HG03378 (cell line): ENCODE measurements around the gene LAMP1.
"Not testable (repeated sequence)": the region's sequence is repeated elsewhere in the genome, so short reads cannot be mapped to it uniquely, and the experiment has no call there.

Source experiments
- ATAC-seq: cut with Tn5 transposase; IDR thresholded peaks from one replicate; pipeline ENCODE4 v1.9.1; 2021; ENCODE audit warnings: mild to moderate bottlenecking, moderate library complexity; ENCODE audit not compliant: unreplicated experiment

The LAMP1 gene

DNA sequence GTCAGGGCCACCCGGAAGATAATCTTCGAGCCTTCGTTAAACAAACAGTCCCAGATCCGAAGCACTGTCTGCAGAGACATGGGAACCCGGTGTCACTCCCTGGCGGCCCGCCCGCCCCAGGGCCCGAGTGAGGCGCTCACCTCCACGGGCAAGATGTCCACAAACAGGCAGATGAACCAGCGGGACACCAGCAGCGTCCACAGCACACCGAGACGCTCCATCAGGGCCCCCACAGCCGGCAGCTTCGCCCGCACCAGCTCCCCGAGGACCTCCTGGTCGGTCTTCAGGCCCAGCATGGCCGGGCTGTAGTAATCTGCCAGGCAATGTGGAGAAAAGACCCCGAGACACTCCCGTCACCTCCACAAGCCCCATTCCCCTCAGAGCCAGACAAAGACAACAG lies 28.7 kb downstream of the LAMP1 start:
- no peak for ATAC-seq

DNA sequence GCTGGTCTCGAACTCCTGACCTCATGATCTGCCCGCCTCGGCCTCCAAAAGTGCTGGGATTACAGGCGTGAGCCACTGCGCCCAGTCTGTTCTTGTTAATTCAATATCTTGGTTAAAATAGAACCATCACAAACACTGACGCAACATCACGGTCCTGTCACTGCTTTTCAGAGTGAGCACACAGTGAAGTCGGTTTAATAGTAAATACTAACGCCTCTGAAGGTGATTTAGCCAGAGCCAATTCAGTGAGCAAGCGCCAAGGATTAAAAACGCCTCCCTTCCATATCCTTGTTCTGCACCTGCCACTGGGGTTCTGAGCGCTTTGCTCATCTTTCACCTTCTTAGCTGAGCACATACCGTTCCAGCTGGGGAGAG lies 30.3 kb downstream of the LAMP1 start:
- no peak for ATAC-seq

DNA sequence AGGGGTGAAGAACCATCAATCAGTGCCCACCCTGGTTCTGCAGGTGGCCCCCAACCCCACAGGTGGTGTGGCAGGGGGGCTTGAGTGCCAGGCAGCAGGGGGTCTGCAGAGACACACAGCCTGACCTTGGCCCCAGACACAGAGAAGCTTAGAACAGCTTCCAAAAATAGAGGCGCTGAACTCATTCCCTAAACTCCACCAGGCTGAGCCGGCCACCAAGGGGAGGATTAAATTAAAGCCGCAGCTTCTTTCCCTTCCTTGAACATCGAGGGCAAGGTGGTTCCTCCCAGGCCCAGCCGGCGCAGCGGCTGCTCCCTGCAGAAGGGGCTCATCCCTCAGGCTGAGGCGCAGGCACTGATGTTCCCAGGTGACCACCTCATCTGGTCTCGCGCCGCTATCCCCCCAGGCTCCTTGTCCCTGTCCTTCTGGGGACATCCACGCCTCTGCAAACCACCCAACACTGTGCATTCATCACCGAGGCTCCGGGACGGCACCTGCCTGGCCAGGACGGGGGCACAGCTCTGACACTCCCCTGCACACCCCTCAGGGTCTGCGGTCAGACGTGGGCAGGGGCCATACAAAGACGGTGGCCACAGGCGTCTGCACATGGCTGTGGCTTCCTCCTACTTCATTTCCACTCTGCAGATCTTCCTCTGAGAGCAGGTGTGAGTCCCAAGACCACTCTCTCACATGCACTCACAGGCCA lies 30.9 kb downstream of the LAMP1 start:
- ATAC-seq = no peak

DNA sequence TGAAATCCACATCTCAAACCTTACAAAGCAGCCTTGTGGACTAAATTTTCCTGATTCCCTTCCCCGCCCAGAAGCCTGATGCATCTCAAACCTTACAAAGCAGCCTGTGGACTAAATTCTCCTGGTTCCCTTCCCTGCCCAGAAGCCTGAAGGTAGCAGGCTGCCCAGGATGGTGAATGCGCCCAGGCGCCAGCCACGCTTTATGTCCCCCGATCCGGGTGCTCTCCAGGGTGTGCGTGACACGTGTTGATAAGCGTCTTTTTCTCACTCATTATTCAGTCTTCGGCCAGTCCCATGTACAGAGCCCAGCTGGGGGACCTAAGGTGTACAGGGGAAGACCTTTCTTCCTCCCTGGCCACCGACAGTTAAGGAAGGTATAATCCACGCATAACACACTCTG lies 31.8 kb downstream of the LAMP1 start:
- ATAC-seq = no peak

DNA sequence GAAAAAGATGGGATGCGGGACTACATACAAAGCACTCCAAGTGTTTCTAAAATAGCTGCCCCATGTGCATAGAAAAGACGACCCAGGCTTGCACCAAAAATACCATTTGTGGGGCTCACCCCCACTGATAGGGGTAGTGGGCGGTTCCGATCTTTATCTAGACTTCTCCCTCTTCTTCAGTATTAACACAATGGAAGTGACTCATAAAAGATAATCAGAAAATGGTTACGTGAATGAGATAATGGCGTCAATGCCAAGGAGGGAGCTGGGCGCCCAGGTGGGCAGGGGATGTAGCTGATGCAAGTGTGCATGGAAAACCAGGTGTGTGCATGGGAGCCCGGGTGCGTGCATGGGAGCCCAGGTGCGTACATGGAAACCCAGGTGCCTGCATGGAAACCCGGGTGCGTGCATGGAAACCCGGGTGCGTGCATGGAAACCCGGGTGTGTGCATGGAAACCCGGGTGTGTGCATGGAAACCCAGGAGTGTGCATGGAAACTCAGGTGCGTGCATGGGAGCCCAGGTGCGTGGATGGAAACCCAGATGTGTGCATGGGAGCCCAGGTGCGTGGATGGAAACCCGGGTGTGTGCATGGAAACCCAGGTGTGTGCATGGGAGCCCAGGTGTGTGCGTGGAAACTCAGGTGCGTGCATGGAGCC lies 32.7 kb downstream of the LAMP1 start:
- ATAC-seq = no peak

DNA sequence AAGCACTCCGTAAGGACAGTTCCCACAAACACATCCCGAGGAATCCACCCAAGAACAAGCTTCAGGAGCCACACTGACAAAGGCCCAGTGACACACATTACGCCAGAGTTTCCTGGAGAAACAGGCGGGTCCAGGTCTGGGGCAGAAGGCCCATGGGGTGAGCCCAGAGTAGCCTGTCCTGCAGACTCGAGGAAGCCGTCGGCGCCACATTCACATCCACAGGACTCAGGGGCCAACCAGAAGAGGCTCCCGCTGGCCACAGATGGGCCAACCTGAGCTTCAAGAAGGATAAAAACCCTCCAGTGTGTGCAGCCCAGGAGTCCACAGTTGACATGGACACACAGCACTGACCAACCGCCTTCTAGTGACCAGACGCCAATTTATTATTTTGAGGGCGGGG lies 35.6 kb downstream of the LAMP1 start:
- ATAC-seq = no peak

DNA sequence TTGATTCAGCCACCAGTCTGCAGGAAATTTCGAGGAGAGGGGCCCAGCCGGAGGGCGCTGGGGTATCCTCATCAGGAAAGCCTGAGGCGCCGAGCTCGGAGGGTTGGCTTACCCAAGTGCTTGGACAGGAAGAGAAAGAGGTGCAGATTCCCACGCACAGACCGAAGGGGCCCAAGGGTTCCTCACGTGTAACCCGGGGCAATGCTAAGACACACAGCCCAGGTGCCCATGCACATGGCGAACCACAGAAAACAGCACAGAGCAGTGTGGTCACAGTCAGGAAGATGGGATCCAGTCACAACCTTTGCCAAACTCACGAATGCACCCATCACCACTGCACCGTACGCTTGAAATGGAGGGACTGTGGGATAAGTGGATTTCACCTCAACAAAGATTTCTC lies 36.0 kb downstream of the LAMP1 start:
- ATAC-seq = no peak

DNA sequence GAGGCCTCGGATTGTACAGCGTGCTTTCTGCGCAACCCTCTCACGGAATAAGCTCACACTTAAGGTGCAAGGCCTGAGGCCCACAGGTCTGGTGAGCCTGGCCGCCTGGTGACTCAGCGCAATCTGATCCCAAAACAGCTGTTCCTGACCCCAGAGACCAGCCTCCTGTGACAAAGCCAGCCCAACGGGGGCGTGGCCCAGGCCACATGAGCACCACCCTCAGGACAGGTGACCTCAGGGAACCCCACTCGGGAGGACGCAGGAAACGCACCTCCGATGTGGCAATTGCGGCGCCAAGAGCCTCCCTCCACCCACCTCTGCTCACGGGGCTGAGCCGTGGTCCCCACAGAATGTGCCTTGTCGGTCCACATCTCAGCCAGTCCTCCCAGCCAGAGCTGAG lies 40.5 kb downstream of the LAMP1 start:
- no peak for ATAC-seq

DNA sequence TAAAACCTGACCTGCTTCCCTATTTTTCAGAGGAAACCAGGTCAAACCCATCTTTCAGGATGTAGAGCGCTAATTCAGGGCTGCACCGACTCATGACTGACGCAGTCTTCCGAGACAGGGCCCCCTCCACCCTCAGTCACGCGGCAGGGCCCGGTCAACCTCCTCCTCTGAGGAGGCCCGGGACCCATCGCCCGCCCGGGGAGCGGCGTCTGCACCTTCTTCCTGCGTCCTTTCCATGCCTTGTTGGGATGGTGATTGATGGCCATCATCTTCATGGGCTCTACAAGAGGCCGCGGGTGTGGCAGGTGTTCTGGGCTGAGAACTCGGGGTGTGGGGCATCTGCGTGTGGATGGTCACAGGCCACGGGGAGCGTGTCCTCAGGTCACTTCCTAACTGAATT lies 40.9 kb downstream of the LAMP1 start:
- ATAC-seq = no peak

DNA sequence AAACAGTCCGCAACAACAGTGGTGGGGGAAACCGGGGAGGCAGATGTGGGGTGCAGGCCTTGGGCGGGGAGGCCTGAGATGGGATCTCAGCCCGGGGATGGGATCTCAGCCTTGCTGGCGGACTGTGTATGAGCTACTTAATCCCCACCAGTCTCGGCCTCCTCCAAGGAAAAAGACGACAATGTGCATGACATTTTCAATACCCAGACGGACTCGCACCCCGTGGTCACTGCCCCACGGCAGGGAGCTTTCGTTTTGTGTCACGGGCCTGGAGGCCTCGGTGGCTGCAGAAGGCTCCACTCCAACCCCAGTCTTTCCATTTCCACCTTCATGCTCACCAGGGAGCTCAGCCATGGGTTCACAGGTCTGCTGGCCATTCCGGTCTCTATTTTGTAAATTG lies 41.4 kb downstream of the LAMP1 start:
- ATAC-seq = no peak

DNA sequence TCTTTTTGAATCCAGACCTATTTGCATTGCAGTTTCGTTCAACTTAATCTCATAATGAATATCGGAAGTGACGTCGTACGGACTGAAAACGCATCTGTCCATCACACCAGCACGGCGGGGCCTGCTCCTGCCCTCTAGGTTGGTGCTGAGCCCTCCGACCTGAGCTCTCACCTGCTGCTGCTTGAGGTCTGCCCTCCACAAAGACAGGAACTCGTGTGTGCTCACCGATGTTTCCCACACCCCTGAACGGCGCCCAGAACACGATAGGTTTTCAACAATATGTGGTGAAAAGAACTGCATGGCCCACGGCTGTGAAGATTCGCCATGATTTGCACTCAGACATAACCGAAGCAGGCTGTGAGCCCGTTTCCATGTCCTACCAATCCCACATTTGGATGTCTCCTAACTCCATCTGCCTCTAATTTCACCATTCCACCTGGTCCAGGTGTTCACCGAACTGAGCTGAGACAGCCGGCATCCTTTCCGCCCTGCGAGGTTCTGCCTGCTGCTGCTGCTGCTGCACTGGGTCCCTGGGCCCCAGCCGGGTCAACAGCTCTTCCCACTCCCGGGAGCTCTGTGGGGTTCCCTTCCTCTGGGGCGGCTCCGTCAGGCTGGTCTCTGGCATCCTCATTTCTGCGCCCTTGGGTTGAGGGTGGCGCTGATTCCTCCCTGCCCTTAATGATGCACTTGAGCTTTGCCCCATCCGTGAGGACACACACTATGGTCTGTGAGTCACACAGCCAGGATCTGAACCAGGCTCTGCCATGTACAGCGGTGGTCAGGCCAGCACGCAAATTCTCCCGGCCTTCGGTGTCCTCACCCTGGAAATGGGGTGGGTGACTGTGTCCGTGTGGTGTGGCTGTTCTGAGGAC lies 46.0 kb downstream of the LAMP1 start:
- no peak for ATAC-seq

DNA sequence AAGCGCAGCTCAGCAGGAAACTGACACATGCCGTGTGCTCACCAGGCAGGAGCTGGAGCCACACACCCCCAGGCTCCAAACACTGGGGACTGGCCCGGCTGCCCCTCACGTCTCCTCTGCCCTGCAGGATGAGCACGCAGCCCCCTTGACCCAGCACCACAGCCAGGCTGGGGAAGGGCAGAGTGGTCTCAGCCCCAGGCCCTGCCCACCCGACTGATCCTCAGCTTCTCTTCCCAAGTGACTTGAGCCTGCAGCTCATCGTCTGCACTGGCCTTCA lies 46.6 kb downstream of the LAMP1 start:
- ATAC-seq = no peak

DNA sequence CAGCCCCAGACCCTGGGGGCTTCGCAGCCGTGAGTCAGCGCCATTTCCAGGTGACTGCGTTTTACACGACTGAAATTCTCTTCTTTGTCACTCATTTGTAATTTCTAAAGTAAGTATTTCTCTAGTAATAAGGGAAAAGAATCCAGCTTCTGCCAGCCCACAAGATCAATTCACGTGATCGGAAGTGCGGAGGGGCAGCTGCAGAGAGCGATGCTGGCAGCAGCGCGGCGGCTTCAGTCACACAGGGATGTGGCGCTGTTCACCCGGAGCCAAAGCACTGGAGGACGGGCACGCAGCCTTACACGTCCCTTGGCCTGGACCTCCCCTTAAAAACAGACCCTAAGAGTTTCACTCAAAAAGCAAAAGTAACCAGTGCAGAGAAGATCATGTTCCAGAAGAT lies 48.4 kb downstream of the LAMP1 start:
- ATAC-seq = no peak

DNA sequence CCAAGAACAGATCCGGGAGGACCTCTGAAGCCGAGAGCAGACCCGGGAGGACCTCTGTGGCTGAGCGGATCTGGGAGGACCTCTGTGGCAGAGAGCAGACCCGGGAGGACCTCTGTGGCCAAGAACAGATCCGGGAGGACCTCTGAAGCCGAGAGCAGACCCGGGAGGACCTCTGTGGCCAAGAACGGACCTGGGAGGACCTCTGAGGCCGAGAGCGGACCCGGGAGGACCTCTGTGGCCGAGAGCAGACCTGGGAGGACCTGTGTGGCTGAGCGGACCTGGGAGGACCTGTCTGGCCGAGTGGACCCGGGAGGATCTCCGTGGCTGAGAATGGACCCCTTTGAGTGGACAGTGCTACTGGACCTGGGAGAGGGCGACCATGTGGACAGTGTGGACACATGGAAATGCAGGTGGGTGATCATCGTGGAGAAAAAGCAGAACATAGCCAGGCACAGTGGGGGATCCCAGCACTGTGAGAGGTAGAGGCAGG lies 50.7 kb downstream of the LAMP1 start:
- ATAC-seq = not testable (repeated sequence)

DNA sequence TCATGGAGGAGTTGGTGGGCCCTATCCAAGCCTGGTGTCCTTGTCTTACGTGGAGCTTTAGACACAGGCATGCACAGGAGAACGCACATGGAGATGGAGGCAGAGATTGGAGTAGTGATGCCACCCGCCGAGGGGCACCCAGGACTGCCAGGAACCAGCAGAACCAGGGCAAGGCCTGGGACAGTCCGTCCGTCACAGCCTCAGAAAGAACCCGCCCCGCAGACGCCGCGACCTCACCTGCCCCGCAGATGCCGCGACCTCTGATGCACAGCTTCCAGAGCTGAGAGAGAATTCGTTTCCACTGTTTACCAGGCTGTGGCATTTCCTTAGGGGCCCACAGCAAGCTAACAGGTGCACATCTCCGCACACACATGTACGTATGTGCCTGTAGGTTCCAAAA lies 51.6 kb downstream of the LAMP1 start:
- no peak for ATAC-seq

DNA sequence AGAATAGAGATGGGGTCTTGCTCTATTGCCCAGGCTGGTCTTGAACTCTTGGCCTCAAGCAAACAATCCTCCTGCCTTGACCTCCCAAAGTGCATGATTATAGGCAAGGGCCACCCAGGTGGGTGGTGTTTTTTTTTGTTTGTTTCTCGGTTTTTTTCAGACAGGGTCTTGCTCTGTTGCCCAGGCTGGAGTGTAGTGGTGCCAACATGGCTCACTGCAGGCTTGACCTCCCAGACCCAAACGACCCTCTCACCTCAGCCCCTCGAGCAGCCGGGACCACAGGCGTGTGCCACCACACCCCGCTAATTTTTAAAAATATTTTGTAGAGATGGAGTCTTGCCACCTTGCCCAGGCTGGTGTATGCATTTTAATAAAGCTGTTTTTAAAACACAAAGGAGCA lies 52.0 kb downstream of the LAMP1 start:
- ATAC-seq = no peak

DNA sequence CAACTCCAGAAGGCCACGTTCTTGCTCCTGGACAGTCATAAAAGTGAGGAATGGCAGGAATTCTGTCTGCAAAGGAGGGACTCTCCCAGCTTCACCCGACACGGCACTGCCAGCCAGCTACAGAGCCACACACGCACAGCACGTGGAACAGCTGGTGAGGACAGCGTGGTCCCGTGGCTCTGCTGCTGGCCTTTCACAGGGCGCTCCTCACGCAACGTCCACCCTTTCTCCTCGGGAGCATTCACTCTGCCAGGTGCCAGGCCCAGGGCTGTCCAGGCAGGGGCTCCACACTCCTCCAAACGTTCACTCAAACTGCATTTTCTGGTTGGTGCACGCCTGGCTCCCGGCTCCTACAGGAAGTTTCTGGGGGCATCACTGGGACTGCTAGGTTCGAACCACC lies 52.5 kb downstream of the LAMP1 start:
- ATAC-seq = no peak

DNA sequence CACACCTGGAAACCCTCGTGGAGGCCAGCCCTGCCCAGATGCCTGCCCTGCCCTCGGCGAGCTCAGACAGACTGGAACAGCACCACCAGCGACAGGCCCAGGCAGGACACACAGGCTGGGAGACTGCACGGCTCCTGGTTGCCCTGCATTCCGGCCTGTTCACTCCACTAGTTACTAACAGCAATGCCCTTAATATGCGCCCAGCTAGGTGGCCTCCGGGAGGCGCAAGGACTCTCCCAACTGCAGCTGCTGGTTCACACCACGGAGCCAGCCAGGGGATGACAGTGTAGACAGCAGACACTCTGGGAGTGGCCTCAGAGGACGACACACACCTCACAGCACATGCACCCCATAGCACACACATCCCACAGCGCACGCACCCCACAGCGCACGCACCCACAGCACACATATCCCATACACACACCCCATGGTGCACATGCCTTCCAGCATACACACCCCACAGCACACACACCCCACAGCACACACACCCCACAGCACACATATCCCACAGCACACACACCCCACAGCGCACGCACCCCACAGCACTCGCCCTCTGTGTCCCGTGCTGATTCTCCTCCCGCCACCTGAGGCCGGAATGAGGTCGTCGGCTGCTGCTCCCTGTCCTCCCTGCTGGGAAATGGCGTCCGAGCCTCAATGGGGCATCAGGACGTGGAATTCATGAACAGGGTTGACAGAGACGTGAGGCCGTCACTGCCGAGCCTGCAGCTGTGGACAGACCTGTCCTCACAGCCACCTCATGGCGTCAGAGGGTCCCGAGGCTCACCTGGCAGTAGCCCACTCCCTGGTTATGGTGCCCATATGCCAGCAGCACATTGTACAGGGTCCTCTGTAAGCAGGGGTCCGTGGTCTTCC lies 53.3 kb downstream of the LAMP1 start:
- no peak for ATAC-seq

DNA sequence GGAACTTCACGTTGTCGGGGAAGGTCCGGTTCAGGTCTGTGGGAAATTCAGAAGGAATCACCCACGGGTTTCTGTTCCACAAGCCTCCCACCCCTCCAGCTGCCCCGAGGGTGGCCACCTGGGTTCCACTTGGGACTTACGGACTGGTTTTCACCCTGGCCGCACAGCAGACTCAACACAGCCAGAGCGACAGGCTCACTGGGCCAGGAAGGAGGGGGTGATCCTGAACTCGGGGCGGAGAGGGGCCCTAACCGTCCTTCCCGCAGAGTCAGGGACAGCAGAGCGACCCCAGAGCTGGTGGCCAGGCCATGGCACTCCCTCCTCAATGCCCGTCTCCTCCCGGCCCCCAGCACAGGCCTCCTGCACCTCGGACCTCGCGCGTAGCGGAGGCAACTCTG lies 53.9 kb downstream of the LAMP1 start:
- ATAC-seq = no peak

DNA sequence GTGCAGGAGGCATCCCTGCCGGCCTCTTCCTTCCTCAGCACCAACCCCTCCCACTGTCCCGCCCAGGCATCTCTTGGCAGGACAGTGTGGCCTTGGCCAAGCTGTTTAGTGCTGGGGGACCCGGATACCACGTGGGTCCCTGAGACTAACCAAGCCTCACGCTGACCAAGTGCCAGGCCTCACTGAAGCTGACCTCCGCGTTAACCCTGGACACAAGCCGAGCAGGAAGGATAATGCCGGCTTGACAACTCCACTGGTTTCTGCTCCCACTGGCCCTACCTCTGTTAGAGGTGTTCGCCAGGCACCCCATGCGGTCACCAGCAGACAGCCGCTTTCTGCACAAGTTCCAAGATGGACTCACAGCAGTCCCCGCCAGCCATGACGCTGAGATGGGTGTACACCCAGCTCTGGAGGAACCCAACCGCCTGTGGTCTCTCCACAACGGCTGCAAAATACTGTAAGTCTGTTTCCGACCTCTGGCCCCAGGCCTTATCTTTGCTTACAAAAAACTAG lies 54.5 kb downstream of the LAMP1 start:
- ATAC-seq = no peak

DNA sequence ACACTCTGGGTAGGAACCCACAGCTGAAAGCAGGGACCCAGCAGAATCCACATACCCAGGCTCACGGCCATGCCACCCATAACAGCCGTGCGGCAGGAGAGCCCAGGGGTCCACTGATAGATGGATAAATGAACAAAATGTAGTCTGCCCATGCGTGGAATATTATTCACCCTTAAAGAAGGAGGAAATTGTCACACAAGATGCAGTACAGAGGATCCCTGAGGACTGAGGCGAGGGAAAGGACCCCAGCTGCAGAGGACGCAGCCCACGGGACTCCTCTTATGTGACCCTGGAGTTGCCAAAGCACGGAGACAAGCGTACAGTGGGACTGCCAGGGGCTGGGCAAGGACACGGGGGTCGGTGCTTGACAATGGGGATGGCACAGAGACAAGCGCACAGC lies 56.2 kb downstream of the LAMP1 start:
- no peak for ATAC-seq
